Ishikawa (cell line): ENCODE data around the gene CYP11A1.

Source experiments
- CEBPB ChIP-seq: IDR thresholded peaks from 2 replicates; pipeline ENCODE4 v1.6.1; 2012
- CREB1 ChIP-seq: IDR thresholded peaks from 2 replicates; pipeline ENCODE4 v1.6.1; 2012; ENCODE audit warnings: low read depth
- EGR1 ChIP-seq: IDR thresholded peaks from 2 replicates; pipeline ENCODE4 v1.6.1; 2012
- EP300 ChIP-seq: IDR thresholded peaks from 2 replicates; pipeline ENCODE4 v1.6.1; 2012; ENCODE audit warnings: borderline replicate concordance
- FOXM1 ChIP-seq: IDR thresholded peaks from 2 replicates; pipeline ENCODE4 v1.6.1; 2012; ENCODE audit warnings: low read depth, borderline replicate concordance
- NFIC ChIP-seq: IDR thresholded peaks from 2 replicates; pipeline ENCODE4 v1.6.1; 2012
- RAD21 ChIP-seq: IDR thresholded peaks from 2 replicates; pipeline ENCODE4 v1.6.1; 2012; ENCODE audit warnings: low read depth
- TAF1 ChIP-seq: IDR thresholded peaks from 2 replicates; pipeline ENCODE4 v1.6.1; 2012; ENCODE audit warnings: low read depth, mild to moderate bottlenecking
- TCF12 ChIP-seq: IDR thresholded peaks from 2 replicates; pipeline ENCODE4 v1.6.1; 2012; ENCODE audit warnings: low read depth
- TEAD4 ChIP-seq: IDR thresholded peaks from 2 replicates; pipeline ENCODE4 v1.6.1; 2012
- YY1 ChIP-seq: IDR thresholded peaks from 2 replicates; pipeline ENCODE4 v1.6.1; 2012; ENCODE audit warnings: low read depth
- ZBTB7A ChIP-seq: IDR thresholded peaks from 2 replicates; pipeline ENCODE4 v1.6.1; 2012; ENCODE audit warnings: low read depth
- TF ChIP-seq, protein P1 (sequence below): IDR thresholded peaks from 2 replicates; pipeline ENCODE4 v1.6.1; 2012
- TF ChIP-seq, protein P2 (sequence below): IDR thresholded peaks from 2 replicates; pipeline ENCODE4 v1.6.1; 2012
- TF ChIP-seq, protein P3 (sequence below): IDR thresholded peaks from 2 replicates; pipeline ENCODE4 v1.6.1; 2012; ENCODE audit warnings: low read depth, mild to moderate bottlenecking

Gene CYP11A1

DNA sequence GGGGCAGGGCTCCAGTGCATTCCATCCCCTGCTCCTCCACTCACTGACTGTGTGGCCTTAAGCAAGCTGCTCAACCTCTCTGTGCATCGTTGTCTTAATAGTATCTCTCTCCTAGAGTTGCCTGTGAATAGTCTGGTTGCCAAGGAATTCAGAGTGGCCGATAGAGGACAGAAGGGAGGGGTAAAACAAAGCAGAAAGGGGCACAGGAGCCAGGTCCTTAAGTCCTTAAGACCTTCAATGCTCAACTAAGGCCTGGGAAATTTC lies 13.7 kb upstream of the CYP11A1 start:
- TF ChIP-seq TCF12 = no peak
- no peak for TF ChIP-seq TEAD4
- TF ChIP-seq NFIC = no peak
- TF ChIP-seq EGR1 = no peak
- TF ChIP-seq TAF1 = no peak
- no peak for TF ChIP-seq CEBPB
- no peak for TF ChIP-seq YY1
- no peak for TF ChIP-seq ZBTB7A
- TF ChIP-seq FOXM1 = no peak
- TF ChIP-seq EP300 = no peak
- TF ChIP-seq, protein P1, sequence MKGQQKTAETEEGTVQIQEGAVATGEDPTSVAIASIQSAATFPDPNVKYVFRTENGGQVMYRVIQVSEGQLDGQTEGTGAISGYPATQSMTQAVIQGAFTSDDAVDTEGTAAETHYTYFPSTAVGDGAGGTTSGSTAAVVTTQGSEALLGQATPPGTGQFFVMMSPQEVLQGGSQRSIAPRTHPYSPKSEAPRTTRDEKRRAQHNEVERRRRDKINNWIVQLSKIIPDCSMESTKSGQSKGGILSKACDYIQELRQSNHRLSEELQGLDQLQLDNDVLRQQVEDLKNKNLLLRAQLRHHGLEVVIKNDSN = no peak
- TF ChIP-seq RAD21 = no peak
- TF ChIP-seq CREB1 = no peak

DNA sequence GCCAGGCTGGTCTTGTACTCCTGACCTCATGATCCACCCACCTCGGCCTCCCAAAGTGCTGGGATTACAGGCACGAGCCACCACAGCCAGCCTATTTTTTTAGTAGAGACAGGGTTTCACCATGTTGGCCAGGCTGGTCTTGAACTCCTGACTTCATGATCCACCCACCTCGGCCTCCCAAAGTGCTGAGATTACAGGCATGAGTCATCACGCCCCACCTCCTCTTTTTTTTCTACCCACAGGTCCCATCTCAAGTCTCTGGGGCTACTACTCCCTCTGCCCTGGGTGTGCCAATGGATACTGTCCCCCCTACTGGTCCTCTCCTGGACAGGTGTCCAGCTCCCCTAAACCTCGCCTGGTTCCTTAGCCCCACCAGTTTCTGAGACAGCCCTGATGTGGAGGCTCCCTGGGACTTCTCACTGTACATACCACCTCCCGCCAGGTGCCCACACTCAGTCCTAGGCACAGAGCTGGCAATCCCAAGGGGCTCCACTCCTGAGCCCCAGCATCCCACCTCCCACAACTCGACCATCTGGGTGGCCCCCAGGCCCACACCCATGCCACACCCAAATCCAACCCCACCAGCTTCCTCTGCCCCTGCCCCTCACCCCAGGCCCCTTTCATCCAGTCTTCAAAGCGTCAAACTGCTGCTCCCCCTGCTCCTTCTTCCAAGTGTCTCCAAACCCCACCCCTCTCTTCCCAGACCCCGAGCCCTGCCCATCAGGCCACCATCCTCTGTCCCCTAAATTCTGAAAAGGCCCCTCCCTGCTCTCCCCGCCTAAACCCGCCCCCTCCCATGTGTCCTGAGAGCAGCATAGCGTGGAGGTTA lies 13.1 kb upstream of the CYP11A1 start:
- TF ChIP-seq TAF1 = no peak

DNA sequence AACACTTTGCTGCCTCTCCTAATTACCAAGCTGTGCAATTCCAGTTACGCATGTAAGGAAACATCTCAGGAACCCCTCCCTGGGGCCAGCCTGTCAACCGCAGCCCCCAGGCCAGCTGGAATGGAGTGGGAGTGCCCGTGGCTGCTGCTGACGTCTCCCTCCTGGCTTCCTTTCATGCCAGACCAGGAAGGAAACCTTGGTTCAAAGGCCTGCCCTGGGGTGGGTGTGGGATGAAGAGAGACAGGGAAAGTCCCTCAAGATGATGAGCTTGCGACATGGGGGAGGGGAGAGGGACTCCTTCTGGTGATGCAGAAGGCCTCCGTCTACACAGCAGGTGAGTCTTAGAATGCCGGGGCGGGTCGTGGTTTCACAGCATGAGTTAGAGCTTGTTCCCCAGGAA lies 11.4 kb upstream of the CYP11A1 start:
- TF ChIP-seq, protein P2, sequence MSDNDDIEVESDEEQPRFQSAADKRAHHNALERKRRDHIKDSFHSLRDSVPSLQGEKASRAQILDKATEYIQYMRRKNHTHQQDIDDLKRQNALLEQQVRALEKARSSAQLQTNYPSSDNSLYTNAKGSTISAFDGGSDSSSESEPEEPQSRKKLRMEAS = no peak
- no peak for TF ChIP-seq YY1
- TF ChIP-seq ZBTB7A = no peak
- no peak for TF ChIP-seq NFIC
- no peak for TF ChIP-seq EP300
- no peak for TF ChIP-seq TAF1
- TF ChIP-seq CREB1 = no peak
- TF ChIP-seq, protein P3, sequence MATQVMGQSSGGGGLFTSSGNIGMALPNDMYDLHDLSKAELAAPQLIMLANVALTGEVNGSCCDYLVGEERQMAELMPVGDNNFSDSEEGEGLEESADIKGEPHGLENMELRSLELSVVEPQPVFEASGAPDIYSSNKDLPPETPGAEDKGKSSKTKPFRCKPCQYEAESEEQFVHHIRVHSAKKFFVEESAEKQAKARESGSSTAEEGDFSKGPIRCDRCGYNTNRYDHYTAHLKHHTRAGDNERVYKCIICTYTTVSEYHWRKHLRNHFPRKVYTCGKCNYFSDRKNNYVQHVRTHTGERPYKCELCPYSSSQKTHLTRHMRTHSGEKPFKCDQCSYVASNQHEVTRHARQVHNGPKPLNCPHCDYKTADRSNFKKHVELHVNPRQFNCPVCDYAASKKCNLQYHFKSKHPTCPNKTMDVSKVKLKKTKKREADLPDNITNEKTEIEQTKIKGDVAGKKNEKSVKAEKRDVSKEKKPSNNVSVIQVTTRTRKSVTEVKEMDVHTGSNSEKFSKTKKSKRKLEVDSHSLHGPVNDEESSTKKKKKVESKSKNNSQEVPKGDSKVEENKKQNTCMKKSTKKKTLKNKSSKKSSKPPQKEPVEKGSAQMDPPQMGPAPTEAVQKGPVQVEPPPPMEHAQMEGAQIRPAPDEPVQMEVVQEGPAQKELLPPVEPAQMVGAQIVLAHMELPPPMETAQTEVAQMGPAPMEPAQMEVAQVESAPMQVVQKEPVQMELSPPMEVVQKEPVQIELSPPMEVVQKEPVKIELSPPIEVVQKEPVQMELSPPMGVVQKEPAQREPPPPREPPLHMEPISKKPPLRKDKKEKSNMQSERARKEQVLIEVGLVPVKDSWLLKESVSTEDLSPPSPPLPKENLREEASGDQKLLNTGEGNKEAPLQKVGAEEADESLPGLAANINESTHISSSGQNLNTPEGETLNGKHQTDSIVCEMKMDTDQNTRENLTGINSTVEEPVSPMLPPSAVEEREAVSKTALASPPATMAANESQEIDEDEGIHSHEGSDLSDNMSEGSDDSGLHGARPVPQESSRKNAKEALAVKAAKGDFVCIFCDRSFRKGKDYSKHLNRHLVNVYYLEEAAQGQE = no peak
- TF ChIP-seq RAD21 = no peak
- no peak for TF ChIP-seq CEBPB
- no peak for TF ChIP-seq FOXM1
- TF ChIP-seq EGR1 = no peak
- TF ChIP-seq TCF12 = no peak
- TF ChIP-seq, protein P1 = no peak
- TF ChIP-seq TEAD4 = no peak

DNA sequence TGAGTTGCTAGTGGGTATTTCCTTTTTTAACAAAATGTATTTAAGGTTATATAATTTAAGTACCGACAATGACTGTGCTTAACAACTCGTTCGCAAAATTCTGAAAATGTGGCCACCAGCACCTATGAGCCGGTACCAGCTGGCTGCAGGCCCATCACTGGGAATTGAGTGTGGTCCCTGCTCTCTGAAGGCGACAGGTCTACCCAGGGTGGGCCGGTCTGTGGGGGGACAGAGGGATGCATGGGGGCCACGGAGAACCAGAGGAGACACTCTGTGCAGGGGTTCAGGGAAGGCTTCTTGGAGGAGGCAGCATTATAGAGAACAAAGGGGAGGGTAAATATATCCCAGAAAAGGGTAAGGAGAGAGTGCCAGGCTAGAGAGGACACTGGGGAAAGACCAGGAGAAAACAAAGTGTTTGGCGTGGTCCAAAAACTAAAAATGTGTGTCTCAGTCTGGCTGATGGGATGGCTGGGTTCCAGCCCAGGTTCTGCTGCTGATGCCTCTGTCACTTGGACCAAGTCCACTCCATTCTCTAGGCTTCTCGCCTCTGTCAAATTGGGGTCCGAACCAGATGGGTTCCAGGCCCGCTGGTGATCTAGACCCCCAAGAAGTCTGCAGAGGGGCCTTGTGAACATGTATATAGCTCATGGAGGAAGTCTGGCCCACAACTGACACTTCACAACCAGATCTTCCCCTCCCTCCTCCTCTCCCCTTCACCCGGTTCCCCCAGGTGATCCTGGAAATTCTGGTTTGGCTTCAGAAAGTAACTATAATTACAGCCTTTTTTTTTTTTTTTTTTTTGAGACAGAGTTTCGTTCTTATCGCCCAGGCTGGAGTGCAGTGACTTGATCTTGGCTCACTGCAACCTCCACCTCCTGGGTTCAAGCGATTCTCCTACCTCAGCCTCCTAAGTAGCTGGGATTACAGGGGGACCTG lies 10.7 kb upstream of the CYP11A1 start:
- TF ChIP-seq RAD21 (no peak), CEBPB (no peak), EGR1 (no peak), FOXM1 (no peak), EP300 (no peak), TCF12 (no peak), TAF1 (no peak), YY1 (no peak), NFIC (no peak), TEAD4 (no peak), ZBTB7A (no peak), CREB1 (no peak)
- TF ChIP-seq, protein P3 = no peak
- TF ChIP-seq, protein P1 = no peak
- TF ChIP-seq, protein P2 = no peak
